Breast epithelium (tissue), 4 donors: Measurements from ENCODE around the gene ZNF687. TPM values are rescaled to one million over a fixed set of nuclear protein-coding genes. Genes with fewer than 3 reads are reported as not detected.
A peak's percentile ranks its signal among the peaks of the same experiment; 100 is the strongest.

Experiments used
- DNase-seq, 2 donors: peaks; one replicate each; pipeline ENCODE4 v3.0.0-alpha.2; 2019; ENCODE audit warnings: low spot score in 2 of 2
- H3K27ac ChIP-seq, 2 donors: fragments of 200-600 bp; sonication (generic) in 1 of 2; one replicate each; pipeline ENCODE4 v1.5.1; 2016 to 2019; ENCODE audit warnings: mild to moderate bottlenecking in 1 of 2
- H3K27me3 ChIP-seq, 2 donors: fragments of 200-600 bp; sonication (generic) in 1 of 2; one replicate each; pipeline versions ENCODE4 v1.5.1 to v1.6.0; 2017 to 2019; ENCODE audit warnings: control low read depth in 1 of 2, mild to moderate bottlenecking in 1 of 2
- H3K36me3 ChIP-seq: fragments of 200-600 bp; one replicate; pipeline ENCODE4 v1.5.1; 2019
- H3K4me1 ChIP-seq, 2 donors: fragments of 200-600 bp; sonication (generic); one replicate each; pipeline ENCODE4 v1.5.1; 2016 to 2019; ENCODE audit warnings: control low read depth in 1 of 2
- H3K4me3 ChIP-seq, 3 donors: fragments of 200-600 bp; sonication (generic); 1 replicate in 2 of 3; 2 replicates in 1 of 3; pipeline ENCODE4 v1.5.1; 2016 to 2019; ENCODE audit warnings: mild to moderate bottlenecking in 3 of 3, moderate library complexity in 2 of 3
- H3K9me3 ChIP-seq, 2 donors: fragments of 200-600 bp; sonication (generic) in 1 of 2; one replicate each; pipeline ENCODE4 v1.5.1; 2016 to 2019; ENCODE audit warnings: control low read depth in 1 of 2
- CTCF ChIP-seq, 3 donors: fragments of 450-650 bp; IDR thresholded peaks; one replicate each; pipeline ENCODE4 v1.5.1; 2016 to 2017; ENCODE audit warnings: antibody characterized with exemption in 3 of 3, mild to moderate bottlenecking in 3 of 3, moderate library complexity in 3 of 3
- POLR2A ChIP-seq: fragments of 450-650 bp; IDR thresholded peaks from one replicate; pipeline ENCODE4 v1.6.1; 2016; ENCODE audit warnings: antibody characterized with exemption, mild to moderate bottlenecking, moderate library complexity
- POLR2AphosphoS5 ChIP-seq, 3 donors: sonication (generic); formaldehyde crosslinking; IDR thresholded peaks; one replicate each; pipeline ENCODE4 v1.6.1; 2017; ENCODE audit warnings: antibody characterized with exemption in 3 of 3
- intact Hi-C: fragments of 100-400 bp; cut with DNase I; formaldehyde crosslinking; loops from one replicate; pipeline ENCODE4 v1.15.1; 2023; ENCODE audit warnings: low total_unique reads
- total RNA-seq, 3 donors: library from RNA; depleted of rRNA; stranded (reverse); fragments of >200 nt; gene quantifications; one replicate each; pipeline ENCODE4 v1.1.0, GENCODE V29; 2016

ZNF687 gene
- total RNA-seq, 3 donors from 2014 or later = 20.6 to 31.6 (median 25.9) TPM

GRCh38 chr1:151326619-151327222 lies 44.6 kb downstream of the ZNF687 start:
- TF ChIP-seq CTCF (IDR thresholded peaks at IDR 0.05) = no peak
- TF ChIP-seq POLR2AphosphoS5 (IDR thresholded peaks at IDR 0.05) = no peak
- no peak for DNase-seq
- Histone ChIP-seq H3K36me3 (no peaks in the 10 kb centered on the region), H3K4me3 (peak overlapping the region; percentile 68 to 92 (median 80)), H3K27ac (peak overlapping the region; percentile 89 to 91), H3K4me1 (no peaks in the 10 kb centered on the region), H3K9me3 (no peaks in the 10 kb centered on the region), H3K27me3 (no peaks in the 10 kb centered on the region)
- intact Hi-C loops = no loop called here

GRCh38 chr1:151327223-151327902 lies 45.3 kb downstream of the ZNF687 start, which contains the start of gene PI4KB:
Gene PI4KB (minus strand): TSS chr1:151327416. CDS start chr1:151316481, 10,935 bp downstream.
- H3K27ac ChIP-seq = peak within 1 kb of the TSS; percentile 89 to 91
- H3K27me3 ChIP-seq = no peaks in the 10 kb centered on the region
- no peaks in the 10 kb centered on the region for H3K36me3 ChIP-seq
- DNase-seq = peak; percentile 85 to 93
- H3K4me1 ChIP-seq = no peaks in the 10 kb centered on the region
- H3K9me3 ChIP-seq = no peaks in the 10 kb centered on the region
- intact Hi-C loops = no loop called here
- H3K4me3 ChIP-seq = peak within 1 kb of the TSS; percentile 68 to 92 (median 80)
- TF ChIP-seq CTCF (IDR thresholded peaks at IDR 0.05) (no peak), POLR2A (no peak), POLR2AphosphoS5 (IDR thresholded peaks at IDR 0.05) (peak in 2 of 3 donors; percentile 33 to 37)

- Histone ChIP-seq H3K9me3 (no peaks in the 10 kb centered on the region), H3K4me3 (peak overlapping the region; percentile 68 to 92 (median 80)), H3K36me3 (no peaks in the 10 kb centered on the region), H3K27ac (peak overlapping the region; percentile 89 to 91), H3K27me3 (no peaks in the 10 kb centered on the region), H3K4me1 (no peaks in the 10 kb centered on the region)
- intact Hi-C loops = no loop called here
- DNase-seq = no peak
- TF ChIP-seq CTCF (IDR thresholded peaks at IDR 0.05) = no peak
- TF ChIP-seq POLR2AphosphoS5 (IDR thresholded peaks at IDR 0.05) = no peak
- no peak for TF ChIP-seq POLR2A
Measured at GRCh38 chr1:151327903-151328674, 46.0 kb downstream of the ZNF687 start.

- TF ChIP-seq CTCF (IDR thresholded peaks at IDR 0.05) (no peak), POLR2A (no peak), POLR2AphosphoS5 (IDR thresholded peaks at IDR 0.05) (no peak)
- no peak overlapping the region for H3K4me3 ChIP-seq
- no peaks in the 10 kb centered on the region for H3K36me3 ChIP-seq
- H3K4me1 ChIP-seq = no peaks in the 10 kb centered on the region
- H3K9me3 ChIP-seq = no peaks in the 10 kb centered on the region
- no peak overlapping the region for H3K27ac ChIP-seq
- intact Hi-C loops = no loop called here
- no peaks in the 10 kb centered on the region for H3K27me3 ChIP-seq
- DNase-seq = no peak
Measured at GRCh38 chr1:151334822-151335221, 52.7 kb downstream of the ZNF687 start.

GRCh38 chr1:151336556-151336955 lies 54.5 kb downstream of the ZNF687 start:
- H3K36me3 ChIP-seq = no peaks in the 10 kb centered on the region
- H3K4me3 ChIP-seq = no peak overlapping the region
- TF ChIP-seq POLR2A (no peak), POLR2AphosphoS5 (IDR thresholded peaks at IDR 0.05) (no peak), CTCF (IDR thresholded peaks at IDR 0.05) (no peak)
- DNase-seq = no peak
- no peak overlapping the region for H3K27ac ChIP-seq
- H3K27me3 ChIP-seq = no peaks in the 10 kb centered on the region
- H3K4me1 ChIP-seq = no peaks in the 10 kb centered on the region
- intact Hi-C loops = no loop called here
- no peaks in the 10 kb centered on the region for H3K9me3 ChIP-seq
